Measurements from ENCODE around the gene SMIM27.
"Not testable (repeated sequence)": the region's sequence is repeated elsewhere in the genome, so short reads cannot be mapped to it uniquely, and the experiment has no call there.

The SMIM27 gene

GRCh38 chr9:32558408-32558934, 6.3 kb downstream of the SMIM27 start:
- DNase-seq, result no peak

- DNase-seq, result no peak
Observed at GRCh38 chr9:32565967-32566366, 13.8 kb downstream of the SMIM27 start.

- no peak for DNase-seq
Observed at GRCh38 chr9:32566770-32567169, 14.6 kb downstream of the SMIM27 start.

GRCh38 chr9:32570262-32570661, 18.1 kb downstream of the SMIM27 start:
- DNase-seq, result no peak

GRCh38 chr9:32571969-32572899, 20.1 kb downstream of the SMIM27 start:
- peak; percentile 43 for DNase-seq

- DNase-seq, result peak; percentile 83
Observed at GRCh38 chr9:32572900-32573523, 20.9 kb downstream of the SMIM27 start, which contains the start of gene NDUFB6. Gene NDUFB6, minus strand, starts transcription at chr9:32573159. Its CDS starts 99 bp downstream, at chr9:32573060.

- no peak for DNase-seq
Observed at GRCh38 chr9:32573821-32574220, 21.7 kb downstream of the SMIM27 start.

- no peak for DNase-seq
Observed at GRCh38 chr9:32574858-32575257, 22.7 kb downstream of the SMIM27 start.

GRCh38 chr9:32577316-32577715, 25.2 kb downstream of the SMIM27 start:
- DNase-seq, result no peak

GRCh38 chr9:32578976-32579375, 26.8 kb downstream of the SMIM27 start:
- no peak for DNase-seq

GRCh38 chr9:32579706-32580331, 27.7 kb downstream of the SMIM27 start:
- DNase-seq, result no peak

- no peak for DNase-seq
Observed at GRCh38 chr9:32580631-32581300, 28.6 kb downstream of the SMIM27 start.

- peak; percentile 24 for DNase-seq
Observed at GRCh38 chr9:32581512-32582143, 29.5 kb downstream of the SMIM27 start.

- no peak for DNase-seq
Observed at GRCh38 chr9:32584784-32585183, 32.7 kb downstream of the SMIM27 start.

GRCh38 chr9:32587901-32588300, 35.8 kb downstream of the SMIM27 start:
- DNase-seq, result no peak

- DNase-seq, result peak; percentile 5
Observed at GRCh38 chr9:32589083-32589723, 37.1 kb downstream of the SMIM27 start.

GRCh38 chr9:32590476-32590875, 38.3 kb downstream of the SMIM27 start:
- DNase-seq, result no peak

GRCh38 chr9:32590898-32591297, 38.8 kb downstream of the SMIM27 start:
- DNase-seq, result no peak

- no peak for DNase-seq
Observed at GRCh38 chr9:32596096-32596865, 44.2 kb downstream of the SMIM27 start.

- DNase-seq, result no peak
Observed at GRCh38 chr9:32596936-32597335, 44.8 kb downstream of the SMIM27 start.

- DNase-seq, result not testable (repeated sequence)
Observed at GRCh38 chr9:32599021-32599420, 46.9 kb downstream of the SMIM27 start.

All from DMS 273 treated with DMSO at 0.1 percent for 48 hours (cell line).